Endothelial cell of umbilical vein (primary cell): ENCODE data around the gene CDH23. TPM values are rescaled to one million over a fixed set of nuclear protein-coding genes. Genes with fewer than 3 reads are reported as not detected.

Experiments
- BruUV-seq: library from RNA; stranded (reverse); fragments of 400-500 nt; replicated peaks from 2 replicates; lab custom pipeline; 2021; lab: Mats Ljungman, UMichigan
- CTCF ChIA-PET: fragments of 300-600, 350-600 bp; sonication (Branson Sonifier 250); formaldehyde crosslinking; loops from one replicate; lab custom pipeline; 2021; ENCODE audit warnings: antibody characterized with exemption, inconsistent platforms; lab: Charles Lee
- POLR2A ChIA-PET: fragments of 300-600, 350-600 bp; sonication (Branson Sonifier 250); formaldehyde crosslinking; loops from one replicate; lab custom pipeline; 2021; ENCODE audit warnings: antibody characterized with exemption, inconsistent platforms; lab: Charles Lee
- DNase-seq: peaks from one replicate; pipeline ENCODE4 v3.0.0-alpha.2; 2011; ENCODE audit warnings: low read depth, low spot score
- FAIRE-seq: peaks from 2 replicates; lab custom pipeline; 2011; peaks lifted over from hg19 to GRCh38; lab: Jason Lieb, UNC
- H2AFZ ChIP-seq: 2 replicates; pipeline ENCODE4 v1.6.0; 2012; ENCODE audit warnings: low read depth, low read length, control low read depth, inconsistent platforms
- H3K27ac ChIP-seq: 2 replicates; pipeline ENCODE4 v1.5.1; 2011; ENCODE audit warnings: low read depth, mild to moderate bottlenecking, control low read depth, low read length, moderate library complexity; ENCODE audit not compliant: insufficient read depth
- H3K27me3 ChIP-seq, 2 experiments: 2 replicates each; pipeline versions ENCODE4 v1.6.0 to v1.6.1; 2011; ENCODE audit warnings: low read length in 2 of 2, mixed read lengths in 1 of 2; ENCODE audit not compliant: control insufficient read depth in 2 of 2, insufficient read depth in 2 of 2
- H3K36me3 ChIP-seq, 2 experiments: 2 replicates in 1 of 2; 3 replicates in 1 of 2; pipeline ENCODE4 v1.5.1; 2011; ENCODE audit warnings: low read length in 2 of 2, mild to moderate bottlenecking in 1 of 2, moderate library complexity in 1 of 2; ENCODE audit not compliant: control insufficient read depth in 2 of 2, insufficient read depth in 2 of 2; ENCODE audit errors: extremely low read depth in 1 of 2
- H3K4me1 ChIP-seq: 3 replicates; pipeline ENCODE4 v1.5.1; 2011; ENCODE audit warnings: mild to moderate bottlenecking, low read length; ENCODE audit not compliant: control insufficient read depth, insufficient read depth; ENCODE audit errors: extremely low read depth
- H3K4me2 ChIP-seq: 2 replicates; pipeline ENCODE4 v1.6.1; 2011; ENCODE audit warnings: low read length, control low read depth, mixed read lengths; ENCODE audit not compliant: insufficient read depth
- H3K4me3 ChIP-seq, 3 experiments: fragments of 200-600 bp in 1 of 3; sonication (generic), shearing (Covaris generic) in 1 of 3; replicated peaks in 1 of 3; 2 replicates each; pipeline ENCODE4 v1.5.1; 2011 to 2016; ENCODE audit warnings: control low read depth in 3 of 3, low read length in 3 of 3, mild to moderate bottlenecking in 2 of 3, inconsistent platforms in 1 of 3, low read depth in 1 of 3, moderate library complexity in 1 of 3; ENCODE audit not compliant: insufficient read depth in 1 of 3
- H3K79me2 ChIP-seq: 2 replicates; pipeline ENCODE4 v1.6.0; 2012; ENCODE audit warnings: low read length, inconsistent platforms; ENCODE audit not compliant: control insufficient read depth, insufficient read depth
- H3K9ac ChIP-seq: replicated peaks from 2 replicates; pipeline ENCODE3; 2011; ENCODE audit warnings: low read length, control low read depth; ENCODE audit not compliant: insufficient read depth; ENCODE audit errors: extremely low read depth
- H3K9me1 ChIP-seq: replicated peaks from 3 replicates; pipeline ENCODE4 v1.6.0; 2011; ENCODE audit warnings: mild to moderate bottlenecking, low read length; ENCODE audit not compliant: control insufficient read depth, insufficient read depth; ENCODE audit errors: extremely low read depth
- H3K9me3 ChIP-seq: replicated peaks from 2 replicates; pipeline ENCODE4 v1.5.1; 2012; ENCODE audit warnings: low read length, inconsistent platforms; ENCODE audit not compliant: control insufficient read depth, insufficient read depth
- H4K20me1 ChIP-seq: replicated peaks from 2 replicates; pipeline ENCODE3; 2011; ENCODE audit warnings: mild to moderate bottlenecking, low read length; ENCODE audit not compliant: control insufficient read depth, insufficient read depth; ENCODE audit errors: extremely low read depth
- EZH2 ChIP-seq: IDR thresholded peaks from 2 replicates; pipeline ENCODE4 v1.6.1; 2012; ENCODE audit warnings: borderline replicate concordance, low read depth, mild to moderate bottlenecking, moderate library complexity, low read length, inconsistent platforms; ENCODE audit not compliant: severe bottlenecking
- FOS ChIP-seq: IDR thresholded peaks from 2 replicates; pipeline ENCODE4 v1.6.1; 2011; ENCODE audit warnings: mild to moderate bottlenecking, low read length, moderate library complexity, borderline replicate concordance; ENCODE audit not compliant: insufficient read depth
- GATA2 ChIP-seq: IDR thresholded peaks from 2 replicates; pipeline ENCODE4 v1.7.0; 2011; ENCODE audit warnings: low read depth, mild to moderate bottlenecking, moderate library complexity, mixed read lengths, low read length; ENCODE audit not compliant: insufficient read length, insufficient read depth
- JUN ChIP-seq: IDR thresholded peaks from 2 replicates; pipeline ENCODE4 v1.6.1; 2011; ENCODE audit warnings: borderline replicate concordance, low read depth; ENCODE audit not compliant: insufficient read length, insufficient read depth
- MYC ChIP-seq: IDR thresholded peaks from one replicate; pipeline ENCODE4 v1.6.1; 2011; ENCODE audit warnings: mild to moderate bottlenecking, low read depth, low read length
- POLR2A ChIP-seq: IDR thresholded peaks from 2 replicates; pipeline ENCODE4 v1.6.1; 2012; ENCODE audit warnings: low read depth, mild to moderate bottlenecking, control low read depth, low read length
- POLR2AphosphoS5 ChIP-seq: IDR thresholded peaks from 2 replicates; pipeline ENCODE4 v1.6.1; 2012; ENCODE audit warnings: low read depth, mild to moderate bottlenecking, control low read depth, low read length, moderate library complexity; ENCODE audit not compliant: insufficient read depth
- dilution Hi-C: fragments of 300-500 bp; cut with MboI; formaldehyde crosslinking; loops from one replicate; pipeline ENCODE4 v1.15.0; 2019; ENCODE audit warnings: low sequenced_read_pairs; ENCODE audit not compliant: extremely low pct_ligation_motif_present
- intact Hi-C: fragments of 100-400 bp; cut with micrococcal nuclease; formaldehyde crosslinking; loops from one replicate; pipeline ENCODE4 v1.10.0; 2022
- polyA plus RNA-seq, 4 experiments: library from polyadenylated mRNA; depleted of rRNA in 3 of 4; stranded (reverse) in 3 of 4; unstranded in 1 of 4; fragments of >200 nt; gene quantifications; 2 replicates each; pipeline versions ENCODE4 v1.2.1 to v1.2.3, GENCODE V29; 2011 to 2012; ENCODE audit warnings: missing spikeins in 1 of 4
- total RNA-seq: library from RNA; stranded (reverse); gene quantifications from 2 replicates; pipeline ENCODE4 v1.2.3, GENCODE V29; 2021
- TF ChIP-seq, protein P1 (sequence below): IDR thresholded peaks from 2 replicates; pipeline ENCODE4 v1.6.1; 2011; ENCODE audit not compliant: insufficient read depth, insufficient read length
- TF ChIP-seq, protein P2 (sequence below), 2 donors: IDR thresholded peaks; 1 replicate in 1 of 2; 2 replicates in 1 of 2; pipeline ENCODE4 v1.5.1; 2011; ENCODE audit warnings: low read length in 2 of 2, mild to moderate bottlenecking in 2 of 2, moderate library complexity in 2 of 2, control low read depth in 1 of 2, inconsistent platforms in 1 of 2, low read depth in 1 of 2; ENCODE audit not compliant: insufficient read depth in 1 of 2; ENCODE audit errors: extremely low read depth in 1 of 2

The CDH23 gene
- total and polyA plus RNA-seq, 2 donors (not counting 3 experiments of a cell fraction or from before 2014, with no cell fraction given), result not detected

DNA sequence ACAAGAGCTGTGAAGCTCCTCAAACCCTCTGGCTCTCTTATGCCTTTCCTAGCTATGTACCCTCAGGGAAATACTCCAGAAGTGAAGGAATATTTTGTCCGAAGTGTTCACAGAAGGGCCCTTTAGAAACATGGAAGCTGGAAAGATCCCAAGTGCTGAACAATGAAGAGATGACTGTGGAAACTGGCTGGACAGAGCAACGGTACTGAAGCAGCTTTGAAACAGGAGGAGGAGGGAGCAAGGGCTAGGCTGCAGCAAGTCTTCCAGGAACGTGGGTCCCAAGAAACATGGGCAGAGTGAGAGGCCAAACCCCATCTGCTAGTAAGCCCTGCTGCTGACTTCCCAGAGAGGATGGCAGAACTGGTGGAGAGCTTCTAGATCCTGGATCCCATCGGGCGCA, 457.3 kb downstream of the CDH23 start:
- Histone ChIP-seq H2AFZ (peak overlapping the region; percentile 19), H3K9me1 (no peaks in the 10 kb centered on the region), H3K79me2 (peaks cover 20% of the 10 kb centered on the region), H3K27me3 (no peaks in the 10 kb centered on the region), H3K4me2 (no peak overlapping the region), H3K4me3 (no peak overlapping the region), H3K9me3 (no peaks in the 10 kb centered on the region), H3K4me1 (peaks cover 8% of the 10 kb centered on the region), H3K9ac (no peak overlapping the region), H4K20me1 (no peaks in the 10 kb centered on the region), H3K27ac (no peak overlapping the region), H3K36me3 (no peaks in the 10 kb centered on the region)
- FAIRE-seq (no peak), DNase-seq (no peak)
- intact Hi-C loops, result no loop called here
- dilution Hi-C loops, result no loop called here
- TF ChIP-seq GATA2 (no peak), POLR2AphosphoS5 (no peak), JUN (no peak), MYC (no peak), FOS (no peak), EZH2 (no peak), POLR2A (no peak)
- TF ChIP-seq, protein P1, sequence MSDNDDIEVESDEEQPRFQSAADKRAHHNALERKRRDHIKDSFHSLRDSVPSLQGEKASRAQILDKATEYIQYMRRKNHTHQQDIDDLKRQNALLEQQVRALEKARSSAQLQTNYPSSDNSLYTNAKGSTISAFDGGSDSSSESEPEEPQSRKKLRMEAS, result no peak
- TF ChIP-seq, protein P2, sequence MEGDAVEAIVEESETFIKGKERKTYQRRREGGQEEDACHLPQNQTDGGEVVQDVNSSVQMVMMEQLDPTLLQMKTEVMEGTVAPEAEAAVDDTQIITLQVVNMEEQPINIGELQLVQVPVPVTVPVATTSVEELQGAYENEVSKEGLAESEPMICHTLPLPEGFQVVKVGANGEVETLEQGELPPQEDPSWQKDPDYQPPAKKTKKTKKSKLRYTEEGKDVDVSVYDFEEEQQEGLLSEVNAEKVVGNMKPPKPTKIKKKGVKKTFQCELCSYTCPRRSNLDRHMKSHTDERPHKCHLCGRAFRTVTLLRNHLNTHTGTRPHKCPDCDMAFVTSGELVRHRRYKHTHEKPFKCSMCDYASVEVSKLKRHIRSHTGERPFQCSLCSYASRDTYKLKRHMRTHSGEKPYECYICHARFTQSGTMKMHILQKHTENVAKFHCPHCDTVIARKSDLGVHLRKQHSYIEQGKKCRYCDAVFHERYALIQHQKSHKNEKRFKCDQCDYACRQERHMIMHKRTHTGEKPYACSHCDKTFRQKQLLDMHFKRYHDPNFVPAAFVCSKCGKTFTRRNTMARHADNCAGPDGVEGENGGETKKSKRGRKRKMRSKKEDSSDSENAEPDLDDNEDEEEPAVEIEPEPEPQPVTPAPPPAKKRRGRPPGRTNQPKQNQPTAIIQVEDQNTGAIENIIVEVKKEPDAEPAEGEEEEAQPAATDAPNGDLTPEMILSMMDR (IDR thresholded peaks at IDR 0.05; ENCODE audit: extremely low read depth in 1 of 2, insufficient read depth in 1 of 2, low read depth in 1 of 2, low read length in 2 of 2), result no peak
- BruUV-seq, result no TSS peak
- POLR2A ChIA-PET, result no interaction called here
- CTCF ChIA-PET, result interaction anchor here (1.0 to 1.5 kb wide), 3 partner anchors 18 to 195 kb away, joined by 3 to 17 read pairs (median 3); no protein-coding TSS in a partner anchor
